Measurements from ENCODE around the gene TMEM144.

The TMEM144 gene

DNA sequence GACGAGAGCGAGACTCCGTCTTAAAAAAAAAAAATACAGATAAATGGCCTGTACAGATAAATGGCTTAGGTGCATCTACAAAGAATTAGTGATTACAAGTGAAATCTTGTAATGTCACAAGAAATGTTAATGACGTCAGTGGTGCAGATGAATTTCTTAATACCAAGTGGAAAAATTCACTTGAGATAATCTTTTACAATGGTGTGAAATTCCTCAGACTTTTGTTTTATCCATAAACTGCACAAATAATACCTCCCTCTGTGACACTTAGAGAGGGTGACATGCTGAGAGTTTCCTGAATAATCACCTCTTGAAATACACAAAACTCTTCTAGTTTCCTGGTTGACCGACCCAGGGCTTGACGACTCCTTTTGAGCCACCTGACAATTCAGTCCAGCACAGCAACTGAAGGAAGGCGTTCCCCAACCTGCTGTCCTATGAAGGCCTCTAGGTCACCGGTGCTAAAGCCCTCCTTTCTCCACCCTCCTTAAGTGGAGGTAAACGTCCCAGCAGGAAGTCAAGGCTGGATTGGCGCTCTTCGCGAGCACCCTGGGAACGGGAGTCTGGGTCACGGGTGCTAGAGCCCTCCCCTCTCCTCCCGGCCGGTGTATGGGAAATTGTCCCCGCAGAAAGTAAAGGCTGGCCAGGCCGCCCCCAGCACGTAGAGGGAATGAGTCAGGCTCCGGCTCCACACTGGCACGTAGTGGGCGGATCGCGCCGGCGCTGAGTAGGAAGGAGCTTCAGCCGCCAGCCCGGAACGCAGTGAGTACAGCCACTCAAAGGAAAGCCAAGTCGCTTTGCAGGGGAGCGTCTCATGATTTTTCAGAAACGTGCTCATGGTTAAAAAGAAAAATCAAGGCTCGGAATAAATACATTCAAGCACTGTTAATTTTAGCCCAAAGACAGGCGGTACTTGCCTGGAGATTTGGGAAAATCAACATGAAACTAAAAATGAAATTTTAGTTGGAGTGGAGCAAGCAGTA, at the start of gene TMEM144:
Gene TMEM144, plus strand, starts transcription at position 662 of the 983 bp plus-strand sequence. CDS start 2,182 bp downstream, outside the sequence.
- peaks cover 11% of the 10 kb centered on the region for H3K4me1 ChIP-seq
- peak within 1 kb of the TSS; percentile 31 for H3K4me3 ChIP-seq
- in situ Hi-C loops (cut with MboI; ENCODE audit: low sequenced_read_pairs): no loop called here
- H3K36me3 ChIP-seq (replicated peaks): no peaks in the 10 kb centered on the region
- no peaks in the 10 kb centered on the region for H3K27me3 ChIP-seq (ENCODE audit: low read depth)
- H3K9me3 ChIP-seq: no peaks in the 10 kb centered on the region
- peak; percentile 77 to 90 for DNase-seq (ENCODE audit: low spot score in 2 of 2)

DNA sequence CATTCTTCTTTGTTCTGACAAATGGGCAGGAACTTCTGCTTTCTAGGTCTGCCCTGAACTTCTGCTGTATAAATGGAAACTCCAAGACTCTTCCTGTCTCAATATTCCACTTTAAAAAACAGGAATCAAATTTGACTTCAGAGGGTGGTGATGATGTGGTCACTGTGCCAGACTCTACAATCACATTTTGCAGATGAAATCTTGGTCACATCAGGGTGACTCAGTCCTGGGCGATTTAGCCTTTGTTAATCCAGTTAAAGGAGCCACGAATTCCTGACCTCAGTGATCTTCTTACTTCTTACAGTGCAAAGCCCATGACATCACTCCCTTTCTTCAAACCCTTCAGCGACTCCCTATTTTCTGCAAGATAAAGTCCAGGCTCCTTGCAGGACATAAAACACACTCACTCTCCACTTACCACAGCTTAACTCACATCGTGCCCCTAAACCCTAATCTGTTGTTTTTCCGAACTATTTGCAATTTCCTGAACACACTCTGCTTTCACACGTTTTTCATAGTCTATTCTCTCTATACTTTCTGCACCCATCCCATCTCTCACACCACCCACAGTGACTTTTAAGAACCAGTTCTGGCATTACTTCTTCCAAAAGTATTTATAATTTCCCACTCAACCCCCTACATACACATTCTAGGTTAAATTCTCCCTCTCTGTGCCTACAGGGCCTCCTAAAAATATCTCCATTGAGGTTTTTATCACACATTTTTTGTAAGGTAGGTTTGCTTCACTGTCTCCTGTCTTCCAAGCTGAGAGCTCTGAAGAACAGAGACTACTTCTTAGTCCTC, 48.5 kb upstream of the TMEM144 start:
- H3K4me3 ChIP-seq: no peak overlapping the region
- in situ Hi-C loops (cut with MboI; ENCODE audit: low sequenced_read_pairs): loop anchor here (5.0 kb wide), 1 partner anchor 154 kb away; no protein-coding TSS in a partner anchor

DNA sequence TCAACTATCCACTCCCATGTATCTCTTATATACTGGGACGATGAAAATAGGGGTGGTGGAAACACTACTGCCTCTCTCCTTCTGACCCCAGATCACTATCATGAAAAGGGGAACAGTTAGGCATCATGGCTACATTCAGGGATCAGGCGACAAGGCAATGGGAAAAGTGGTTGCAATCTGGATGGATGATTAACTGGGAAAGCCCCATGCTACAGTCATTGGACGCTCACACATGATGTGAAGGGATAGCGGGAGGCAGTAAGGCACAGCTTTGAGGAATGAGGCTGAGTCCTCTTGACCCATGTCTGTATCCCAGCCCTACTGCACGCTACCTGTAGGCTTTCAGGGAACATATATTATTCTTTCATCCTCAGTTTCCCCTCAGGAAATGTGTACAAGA, 47.7 kb upstream of the TMEM144 start:
- in situ Hi-C loops (cut with MboI; ENCODE audit: low sequenced_read_pairs): loop anchor here (5.0 kb wide), 1 partner anchor 155 kb away; no protein-coding TSS in a partner anchor
- no peak overlapping the region for H3K4me3 ChIP-seq
- H3K27me3 ChIP-seq (ENCODE audit: low read depth): no peaks in the 10 kb centered on the region
- no peaks in the 10 kb centered on the region; the same call in 1 of the 2 replicates for H3K36me3 ChIP-seq (replicated peaks)
- no peak for DNase-seq (ENCODE audit: low spot score in 2 of 2)
- H3K4me1 ChIP-seq: peaks cover 90% of the 10 kb centered on the region
- no peaks in the 10 kb centered on the region for H3K9me3 ChIP-seq

More for the DNA sequence above, 48.5 kb upstream of the TMEM144 start:
- Histone ChIP-seq H3K4me1 (peaks cover 92% of the 10 kb centered on the region), H3K27me3 (ENCODE audit: low read depth) (no peaks in the 10 kb centered on the region), H3K9me3 (no peaks in the 10 kb centered on the region), H3K36me3 (replicated peaks) (no peaks in the 10 kb centered on the region; the same call in 1 of the 2 replicates)
- peak; percentile 51 to 72 for DNase-seq (ENCODE audit: low spot score in 2 of 2)

DNA sequence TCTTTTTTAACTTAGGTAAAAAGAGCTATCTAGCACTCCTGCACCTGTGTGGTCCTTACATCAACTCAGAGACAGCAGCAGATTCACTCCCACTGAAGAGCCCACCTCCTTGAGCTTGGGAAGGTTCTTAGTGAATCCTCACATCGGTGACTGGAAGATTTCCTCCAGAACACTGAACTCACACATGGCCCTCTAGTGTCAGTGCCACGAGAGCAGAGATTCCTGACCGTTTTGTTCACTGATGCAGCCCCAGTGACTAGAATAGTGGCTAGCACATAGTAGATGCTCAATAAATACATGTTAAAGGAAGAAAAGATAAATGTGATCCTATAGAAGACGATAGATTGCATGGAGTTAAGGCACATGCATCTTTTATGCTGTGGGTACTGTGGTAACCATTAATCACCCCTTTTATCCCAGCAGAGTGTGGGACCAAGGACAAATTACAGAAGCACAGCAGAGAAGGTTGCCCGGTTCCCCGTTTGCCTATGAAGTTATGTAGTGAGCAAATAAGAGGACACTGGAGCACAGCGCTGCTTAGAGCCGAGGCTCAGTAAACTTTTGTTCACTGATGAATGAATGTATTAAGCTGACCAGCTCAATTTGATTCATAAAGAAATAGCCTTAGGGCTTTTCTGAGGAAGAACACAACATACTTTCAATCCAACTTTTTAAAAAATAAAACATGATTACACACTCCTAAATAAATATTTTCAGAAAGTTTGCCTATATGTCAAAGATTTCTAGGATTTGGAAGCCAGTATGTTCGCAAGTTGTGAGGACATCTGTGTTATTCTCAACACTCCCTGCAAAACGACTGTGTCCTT, 46.1 kb upstream of the TMEM144 start:
- peaks cover 77% of the 10 kb centered on the region for H3K4me1 ChIP-seq
- H3K27me3 ChIP-seq (ENCODE audit: low read depth): no peaks in the 10 kb centered on the region
- H3K9me3 ChIP-seq: no peaks in the 10 kb centered on the region
- H3K4me3 ChIP-seq: peak overlapping the region; percentile 18
- in situ Hi-C loops (cut with MboI; ENCODE audit: low sequenced_read_pairs): loop anchor here (5.0 kb wide), 1 partner anchor 157 kb away; no protein-coding TSS in a partner anchor
- DNase-seq (ENCODE audit: low spot score in 2 of 2): peak; percentile 81 to 96
- no peaks in the 10 kb centered on the region; the same call in 1 of the 2 replicates for H3K36me3 ChIP-seq (replicated peaks)

DNA sequence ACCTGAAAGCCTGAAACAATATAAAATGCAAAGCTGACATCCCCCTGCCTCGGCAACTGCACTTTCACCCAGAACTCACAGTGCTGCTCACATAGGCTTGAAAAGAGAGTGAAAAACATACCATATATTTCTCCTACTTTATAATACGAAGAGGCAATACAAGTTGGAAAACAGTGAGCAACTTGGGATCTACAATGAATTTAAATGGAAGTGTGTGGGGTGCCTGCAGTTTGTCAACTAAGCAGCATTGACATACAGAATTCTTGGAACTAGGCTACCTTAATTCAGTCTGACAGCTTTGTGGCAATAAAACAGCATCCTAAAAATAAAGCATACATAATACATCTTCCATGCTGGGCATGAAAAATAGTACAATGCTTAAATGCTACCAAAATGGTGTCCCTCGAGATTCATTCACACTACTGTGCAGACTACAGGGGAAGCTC, 45.5 kb upstream of the TMEM144 start:
- Histone ChIP-seq H3K9me3 (no peaks in the 10 kb centered on the region), H3K27me3 (ENCODE audit: low read depth) (no peaks in the 10 kb centered on the region), H3K4me1 (peaks cover 70% of the 10 kb centered on the region), H3K36me3 (replicated peaks) (no peaks in the 10 kb centered on the region; the same call in 1 of the 2 replicates), H3K4me3 (peak overlapping the region; percentile 18)
- in situ Hi-C loops (cut with MboI; ENCODE audit: low sequenced_read_pairs): loop anchor here (5.0 kb wide), 1 partner anchor 157 kb away; no protein-coding TSS in a partner anchor
- DNase-seq (ENCODE audit: low spot score in 2 of 2): peak; percentile 46 to 63

DNA sequence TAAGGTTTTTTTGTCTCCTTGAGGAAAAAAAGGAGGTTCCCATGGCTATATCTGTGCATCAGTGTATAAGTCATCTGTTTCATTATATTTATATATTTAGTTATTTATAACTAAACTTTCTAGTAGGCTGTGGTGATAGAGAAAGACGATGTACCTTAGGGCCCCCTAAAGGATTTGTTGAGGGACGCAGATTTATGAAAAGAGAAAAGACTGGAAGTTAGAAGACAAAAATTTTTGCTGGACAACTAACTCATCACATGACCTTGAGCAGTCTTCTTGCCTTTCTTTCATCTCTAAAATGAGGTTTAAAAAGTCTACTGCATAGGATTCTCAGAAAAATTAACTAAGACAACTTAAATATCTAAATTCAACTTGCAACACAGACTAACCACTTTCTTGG, 43.6 kb upstream of the TMEM144 start:
- peak overlapping the region; percentile 52 for H3K4me3 ChIP-seq
- peaks cover 11% of the 10 kb centered on the region for H3K36me3 ChIP-seq (replicated peaks)
- in situ Hi-C loops (cut with MboI; ENCODE audit: low sequenced_read_pairs): no loop called here
- H3K27me3 ChIP-seq (ENCODE audit: low read depth): no peaks in the 10 kb centered on the region
- peaks cover 53% of the 10 kb centered on the region for H3K4me1 ChIP-seq
- peak in 1 of 2 experiments; percentile 54 for DNase-seq (ENCODE audit: low spot score in 2 of 2)
- no peaks in the 10 kb centered on the region for H3K9me3 ChIP-seq

DNA sequence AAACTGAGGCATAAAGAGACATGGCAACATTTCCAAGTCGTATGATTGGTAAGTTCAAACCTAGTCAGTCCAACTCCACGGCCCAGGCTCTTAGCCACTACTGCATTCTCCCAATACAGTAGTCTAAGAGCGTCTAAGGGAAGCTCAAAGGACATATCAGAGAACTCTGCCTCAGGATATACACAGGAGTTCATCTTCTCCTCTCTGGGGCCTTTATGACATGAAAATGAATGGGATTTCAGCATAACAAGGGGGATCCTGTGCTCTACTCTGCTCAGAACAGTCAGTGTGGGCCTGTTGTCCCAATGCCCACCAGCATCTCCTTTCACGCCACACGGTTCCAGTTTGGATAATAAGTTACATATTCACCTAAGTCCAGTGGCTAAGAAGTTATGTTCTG, 41.7 kb upstream of the TMEM144 start:
- in situ Hi-C loops (cut with MboI; ENCODE audit: low sequenced_read_pairs): no loop called here
- no peaks in the 10 kb centered on the region for H3K27me3 ChIP-seq (ENCODE audit: low read depth)
- peaks cover 11% of the 10 kb centered on the region for H3K36me3 ChIP-seq (replicated peaks)
- H3K4me3 ChIP-seq: peak overlapping the region; percentile 52
- H3K4me1 ChIP-seq: peaks cover 47% of the 10 kb centered on the region
- DNase-seq (ENCODE audit: low spot score in 2 of 2): peak; percentile 50 to 75
- no peaks in the 10 kb centered on the region for H3K9me3 ChIP-seq

DNA sequence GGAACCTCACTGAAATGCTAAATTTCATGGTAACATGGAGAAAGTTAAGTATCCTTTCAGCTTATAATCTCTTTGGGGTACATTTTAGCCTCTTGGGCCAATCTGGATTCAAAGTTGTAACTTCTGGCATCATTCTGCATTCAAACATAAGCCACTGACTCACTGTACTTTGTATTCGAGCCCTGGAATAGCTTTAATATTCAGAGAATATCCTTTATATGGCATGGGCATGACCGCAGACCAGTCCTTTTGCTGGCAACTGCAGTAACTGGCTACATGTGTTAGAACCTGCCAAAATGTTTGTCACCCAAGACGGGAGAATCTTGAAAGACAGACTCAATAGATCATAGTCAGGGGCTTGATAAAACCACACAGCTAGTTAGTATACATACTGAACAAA, 40.8 kb upstream of the TMEM144 start:
- in situ Hi-C loops (cut with MboI; ENCODE audit: low sequenced_read_pairs): no loop called here
- peak overlapping the region; percentile 52 for H3K4me3 ChIP-seq
- peaks cover 45% of the 10 kb centered on the region for H3K4me1 ChIP-seq
- no peaks in the 10 kb centered on the region for H3K27me3 ChIP-seq (ENCODE audit: low read depth)
- H3K9me3 ChIP-seq: no peaks in the 10 kb centered on the region
- no peak for DNase-seq (ENCODE audit: low spot score in 2 of 2)
- H3K36me3 ChIP-seq (replicated peaks): peaks cover 11% of the 10 kb centered on the region

DNA sequence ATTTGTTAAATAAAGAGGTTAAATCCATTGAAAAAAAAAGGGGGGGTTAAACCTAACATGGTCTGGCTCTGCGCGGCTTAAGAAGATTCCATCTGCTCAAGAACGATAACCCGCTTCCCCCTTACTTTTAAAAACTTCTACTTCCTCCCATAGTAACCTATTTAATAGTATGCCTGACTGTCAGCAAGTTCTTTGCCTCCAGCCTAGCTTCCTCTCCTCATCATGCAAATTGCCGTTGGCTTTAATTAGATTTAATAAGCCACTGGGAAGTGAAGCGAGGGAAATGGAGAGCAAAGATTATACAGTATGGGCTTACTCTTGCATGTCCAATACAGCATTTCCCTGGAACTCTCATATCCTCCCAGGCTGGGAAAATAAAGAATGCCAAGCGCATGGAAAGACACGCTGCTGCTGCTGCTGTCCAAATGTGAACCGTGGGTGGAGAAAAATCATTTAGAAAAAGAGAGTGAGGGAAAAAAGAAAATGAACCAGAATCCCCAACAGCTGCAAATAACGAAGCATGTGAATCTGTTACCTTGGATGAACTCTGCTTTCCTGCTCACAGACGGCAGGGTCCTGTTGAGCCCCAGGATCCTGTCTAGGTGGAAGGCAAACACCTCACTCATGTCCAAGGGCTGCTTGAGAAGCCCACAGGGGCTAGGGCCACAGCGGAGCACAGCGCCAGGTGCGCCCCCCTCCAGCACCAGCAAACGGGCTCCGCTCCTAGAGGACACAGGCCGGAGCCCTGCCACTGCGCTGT, 40.2 kb upstream of the TMEM144 start:
- in situ Hi-C loops (cut with MboI; ENCODE audit: low sequenced_read_pairs): no loop called here
- peak in 1 of 2 experiments; percentile 51 for DNase-seq (ENCODE audit: low spot score in 2 of 2)
- no peaks in the 10 kb centered on the region for H3K9me3 ChIP-seq
- peaks cover 39% of the 10 kb centered on the region for H3K4me1 ChIP-seq
- peaks cover 11% of the 10 kb centered on the region for H3K36me3 ChIP-seq (replicated peaks)
- no peaks in the 10 kb centered on the region for H3K27me3 ChIP-seq (ENCODE audit: low read depth)
- H3K4me3 ChIP-seq: peak overlapping the region; percentile 52

DNA sequence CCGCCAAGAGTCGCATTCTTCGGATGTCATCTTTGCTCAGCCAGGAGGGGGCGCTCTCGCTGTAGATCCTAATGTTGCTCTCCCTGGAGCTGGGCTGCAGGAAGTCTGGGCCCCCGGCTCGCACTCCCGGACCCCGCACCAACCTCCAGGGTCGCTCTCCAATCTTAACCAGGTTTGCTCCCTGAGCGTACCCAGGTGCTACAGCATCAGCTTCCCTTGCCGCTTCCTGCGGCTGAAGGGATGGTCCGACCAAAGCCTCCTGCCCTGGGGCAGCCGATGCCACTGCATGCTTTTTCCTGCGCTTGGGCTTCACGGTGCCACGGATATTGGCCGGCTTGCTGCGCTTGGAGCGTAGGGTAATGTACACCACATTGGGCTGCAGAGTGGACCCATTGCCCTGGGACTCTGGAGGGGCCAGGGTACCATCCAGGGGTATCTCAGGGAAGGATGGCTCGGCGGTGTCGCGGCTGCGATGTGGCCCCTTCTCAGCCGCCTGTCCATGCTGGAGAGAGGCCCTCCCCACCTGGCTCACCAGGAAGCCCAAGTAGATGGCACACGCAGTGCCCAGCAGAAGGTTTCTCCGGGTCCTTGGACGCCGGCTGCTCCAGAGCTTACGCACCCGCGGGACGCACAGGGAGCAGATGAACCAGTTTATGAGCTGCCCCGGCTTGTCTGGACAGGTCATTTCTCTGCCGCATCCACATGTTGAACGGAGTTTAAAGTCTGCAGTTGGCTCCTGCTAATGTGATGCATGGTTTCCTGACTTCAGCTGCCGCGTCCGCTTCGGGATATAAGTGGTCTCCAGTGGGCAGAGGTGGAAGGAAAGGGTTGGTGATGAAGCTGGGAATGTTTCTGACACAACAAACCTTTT, 39.4 kb upstream of the TMEM144 start:
- H3K4me1 ChIP-seq: peaks cover 37% of the 10 kb centered on the region
- H3K36me3 ChIP-seq (replicated peaks): peaks cover 11% of the 10 kb centered on the region
- H3K27me3 ChIP-seq (ENCODE audit: low read depth): no peaks in the 10 kb centered on the region
- in situ Hi-C loops (cut with MboI; ENCODE audit: low sequenced_read_pairs): no loop called here
- no peaks in the 10 kb centered on the region for H3K9me3 ChIP-seq
- H3K4me3 ChIP-seq: peak overlapping the region; percentile 52
- DNase-seq (ENCODE audit: low spot score in 2 of 2): peak; percentile 63 to 88

DNA sequence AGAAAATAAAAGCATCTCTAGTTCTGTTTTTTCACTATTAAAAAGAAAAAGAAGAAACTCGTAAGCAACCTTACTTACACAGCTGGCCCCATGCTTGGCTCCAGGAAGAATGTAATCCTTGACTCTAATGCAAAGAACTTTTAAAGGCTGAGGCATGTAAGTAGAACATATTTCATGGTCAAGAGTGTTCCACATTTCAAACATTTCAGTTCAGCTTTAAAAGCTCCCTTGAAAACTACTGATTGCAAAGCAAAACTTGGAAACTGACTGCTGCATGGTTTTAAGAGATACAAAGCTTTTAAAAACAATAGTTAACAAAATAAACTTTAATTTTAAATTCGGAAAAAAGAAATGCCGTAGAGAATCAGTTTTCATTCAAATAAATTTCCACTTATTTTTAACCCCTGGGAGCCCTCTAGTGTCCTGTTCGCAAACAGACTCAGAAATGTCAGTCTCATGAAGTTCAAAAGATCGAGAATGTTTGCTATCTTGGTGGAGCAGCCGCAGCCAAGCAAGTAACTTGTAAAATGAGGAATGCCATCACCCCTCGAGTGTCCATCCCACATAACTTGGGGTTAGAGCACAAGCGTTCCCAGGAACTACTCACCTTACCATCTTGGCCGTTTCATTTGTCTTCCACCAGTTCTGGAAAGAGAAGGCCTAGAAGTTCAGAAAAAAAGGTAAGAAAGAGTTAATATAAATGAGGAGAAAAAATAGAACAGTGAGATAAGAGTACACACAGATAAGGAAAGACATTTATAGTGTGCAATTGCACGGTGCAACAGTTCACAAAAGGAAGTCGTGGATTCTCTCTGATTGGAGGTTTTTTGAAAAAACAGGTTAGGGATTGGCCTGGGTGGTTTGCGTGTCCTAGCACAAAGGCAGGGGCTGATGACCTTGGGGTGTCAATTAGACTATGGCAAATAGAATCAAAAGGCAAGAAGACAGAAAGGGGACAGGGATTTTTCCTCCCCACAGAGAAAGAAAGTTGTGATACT, 37.7 kb upstream of the TMEM144 start, which contains the start of gene GASK1B:
Gene GASK1B, minus strand, starts transcription at position 765 of the 998 bp plus-strand sequence. CDS start 1,650 bp downstream, outside the sequence.
- H3K27me3 ChIP-seq (ENCODE audit: low read depth): no peaks in the 10 kb centered on the region
- peak within 1 kb of the TSS; percentile 52 for H3K4me3 ChIP-seq
- H3K36me3 ChIP-seq (replicated peaks): peaks cover 11% of the 10 kb centered on the region
- H3K4me1 ChIP-seq: peaks cover 31% of the 10 kb centered on the region
- H3K9me3 ChIP-seq: no peaks in the 10 kb centered on the region
- in situ Hi-C loops (cut with MboI; ENCODE audit: low sequenced_read_pairs): no loop called here
- DNase-seq (ENCODE audit: low spot score in 2 of 2): peak; percentile 73 to 86

Data from HAP-1 (cell line).